Trophoblast cell (in vitro differentiated cells and primary cell): Measurements from ENCODE around the gene ERBB4.

Source experiments
- DNase-seq, 2 donors: peaks; one replicate each; pipeline ENCODE4 v3.0.0-alpha.2; 2016
- H2AFZ ChIP-seq: 2 replicates; pipeline ENCODE4 v1.6.1; 2013; ENCODE audit warnings: low read length, moderate library complexity, mild to moderate bottlenecking; ENCODE audit not compliant: insufficient read depth, poor library complexity
- H2AK5ac ChIP-seq: 2 replicates; pipeline ENCODE4 v1.6.1; 2013; ENCODE audit warnings: mild to moderate bottlenecking, low read length
- H2BK120ac ChIP-seq: 2 replicates; pipeline ENCODE4 v1.6.1; 2013; ENCODE audit warnings: low read length, mild to moderate bottlenecking, moderate library complexity; ENCODE audit not compliant: insufficient read depth, poor library complexity
- H2BK12ac ChIP-seq: 2 replicates; pipeline ENCODE4 v1.6.1; 2013; ENCODE audit warnings: mild to moderate bottlenecking, low read length, moderate library complexity
- H2BK5ac ChIP-seq: 2 replicates; pipeline ENCODE4 v1.6.1; 2013; ENCODE audit warnings: low read length, low read depth, moderate library complexity, mild to moderate bottlenecking; ENCODE audit not compliant: poor library complexity
- H3K14ac ChIP-seq: 2 replicates; pipeline ENCODE4 v1.6.1; 2013; ENCODE audit warnings: mild to moderate bottlenecking, low read length
- H3K18ac ChIP-seq: 2 replicates; pipeline ENCODE4 v1.6.1; 2013; ENCODE audit warnings: mild to moderate bottlenecking, low read length
- H3K23ac ChIP-seq: 2 replicates; pipeline ENCODE4 v1.6.1; 2013; ENCODE audit warnings: low read length
- H3K27ac ChIP-seq: 2 replicates; pipeline ENCODE4 v1.5.1; 2013; ENCODE audit warnings: low read depth, mild to moderate bottlenecking, inconsistent platforms, low read length, moderate library complexity
- H3K27me3 ChIP-seq: 2 replicates; pipeline ENCODE4 v1.6.1; 2013; ENCODE audit warnings: inconsistent platforms, mild to moderate bottlenecking, low read length, moderate library complexity; ENCODE audit not compliant: insufficient read depth
- H3K36me3 ChIP-seq, 2 experiments: 1 replicate in 1 of 2; 2 replicates in 1 of 2; pipeline ENCODE4 v1.6.1; 2013; ENCODE audit warnings: low read length in 2 of 2, mild to moderate bottlenecking in 2 of 2, moderate library complexity in 1 of 2; ENCODE audit not compliant: insufficient read depth in 2 of 2, control insufficient read depth in 1 of 2
- H3K4ac ChIP-seq: 2 replicates; pipeline ENCODE4 v1.6.1; 2013; ENCODE audit warnings: low read depth, mild to moderate bottlenecking, low read length, moderate library complexity
- H3K4me1 ChIP-seq, 2 experiments: 1 replicate in 1 of 2; 2 replicates in 1 of 2; pipeline ENCODE4 v1.6.1; 2013; ENCODE audit warnings: low read length in 2 of 2, mild to moderate bottlenecking in 2 of 2, moderate library complexity in 1 of 2; ENCODE audit not compliant: insufficient read depth in 2 of 2, control insufficient read depth in 1 of 2
- H3K4me2 ChIP-seq: 2 replicates; pipeline ENCODE4 v1.6.1; 2013; ENCODE audit warnings: inconsistent platforms, mild to moderate bottlenecking, low read length, moderate library complexity
- H3K4me3 ChIP-seq: 2 replicates; pipeline ENCODE4 v1.5.1; 2013; ENCODE audit warnings: mild to moderate bottlenecking, low read depth, low read length, inconsistent platforms
- H3K79me1 ChIP-seq: one replicate; pipeline ENCODE4 v1.6.1; 2013; ENCODE audit warnings: low read length
- H3K79me2 ChIP-seq: 2 replicates; pipeline ENCODE4 v1.6.1; 2013; ENCODE audit warnings: low read length, mild to moderate bottlenecking; ENCODE audit not compliant: control insufficient read depth, insufficient read depth, poor library complexity
- H3K9ac ChIP-seq: 2 replicates; pipeline ENCODE4 v1.6.1; 2013; ENCODE audit warnings: mild to moderate bottlenecking, low read length
- H3K9me3 ChIP-seq: 2 replicates; pipeline ENCODE4 v1.6.1; 2013; ENCODE audit warnings: low read depth, mild to moderate bottlenecking, control low read depth, inconsistent platforms, low read length; ENCODE audit not compliant: insufficient read depth
- H4K12ac ChIP-seq: 2 replicates; pipeline ENCODE4 v1.6.1; 2013; ENCODE audit warnings: low read depth, mild to moderate bottlenecking, low read length, moderate library complexity
- H4K8ac ChIP-seq: 2 replicates; pipeline ENCODE4 v1.6.1; 2013; ENCODE audit warnings: low read depth, mild to moderate bottlenecking, low read length, moderate library complexity
- H4K91ac ChIP-seq: one replicate; pipeline ENCODE4 v1.6.1; 2013; ENCODE audit warnings: low read depth, mild to moderate bottlenecking, low read length, moderate library complexity
- WGBS: extraction: QIAGEN DNeasy Blood & Tissue Kit; methylation state at CpG from one replicate; pipeline ENCODE4 v1.1.7; 2013; ENCODE audit warnings: missing lambda C conversion rate; ENCODE audit not compliant: insufficient read length, insufficient coverage; ENCODE audit errors: extremely low coverage; 5-methylcytosine and 5-hydroxymethylcytosine counted together

Gene ERBB4

GRCh38 chr2:211611621-211612020 lies 927.0 kb downstream of the ERBB4 start:
- Histone ChIP-seq H3K4me2 (no peak overlapping the region), H2BK120ac (no peak overlapping the region), H2BK12ac (no peak overlapping the region), H3K14ac (no peak overlapping the region), H3K79me1 (peaks cover 5% of the 10 kb centered on the region), H3K23ac (no peak overlapping the region), H4K12ac (no peak overlapping the region), H3K9me3 (no peaks in the 10 kb centered on the region), H3K36me3 (no peaks in the 10 kb centered on the region), H2AK5ac (no peak overlapping the region), H4K91ac (no peak overlapping the region), H3K4ac (no peak overlapping the region), H3K18ac (no peak overlapping the region), H3K9ac (no peak overlapping the region), H3K4me3 (no peak overlapping the region), H2AFZ (no peak overlapping the region), H3K27me3 (no peaks in the 10 kb centered on the region), H3K27ac (peak overlapping the region; percentile 14), H4K8ac (no peak overlapping the region), H3K79me2 (peaks cover 2% of the 10 kb centered on the region), H3K4me1 (peaks cover 2 to 8% of the 10 kb centered on the region in 2 experiments), H2BK5ac (no peak overlapping the region)
- DNase-seq: no peak
- WGBS: no CpG with 5 or more reads among the region's 2 CpGs

- no peak overlapping the region for H3K4me2 ChIP-seq
- H3K36me3 ChIP-seq: no peaks in the 10 kb centered on the region
- H3K79me2 ChIP-seq: peaks cover 2% of the 10 kb centered on the region
- H3K27me3 ChIP-seq: no peaks in the 10 kb centered on the region
- H3K23ac ChIP-seq: no peak overlapping the region
- H2BK12ac ChIP-seq: peak overlapping the region; percentile 78
- H3K18ac ChIP-seq: no peak overlapping the region
- H2AFZ ChIP-seq: no peak overlapping the region
- H2BK120ac ChIP-seq: peak overlapping the region; percentile 52
- DNase-seq: peak; percentile 28 to 48
- H3K4me3 ChIP-seq: no peak overlapping the region
- H4K8ac ChIP-seq: no peak overlapping the region
- no peak overlapping the region for H3K4ac ChIP-seq
- no peaks in the 10 kb centered on the region for H3K9me3 ChIP-seq
- peak overlapping the region; percentile 67 for H3K27ac ChIP-seq
- peaks cover 2 to 8% of the 10 kb centered on the region in 2 experiments for H3K4me1 ChIP-seq
- H3K14ac ChIP-seq: no peak overlapping the region
- peaks cover 5% of the 10 kb centered on the region for H3K79me1 ChIP-seq
- H2BK5ac ChIP-seq: peak overlapping the region; percentile 32
- H2AK5ac ChIP-seq: no peak overlapping the region
- H4K91ac ChIP-seq: no peak overlapping the region
- H4K12ac ChIP-seq: no peak overlapping the region
- no peak overlapping the region for H3K9ac ChIP-seq
- WGBS: no CpG with 5 or more reads among the region's 6 CpGs
These were observed 927.5 kb downstream of the ERBB4 start for GRCh38 chr2:211611061-211611518.

- H3K14ac ChIP-seq: peak overlapping the region; percentile 84
- no peak overlapping the region for H3K23ac ChIP-seq
- H3K36me3 ChIP-seq: no peaks in the 10 kb centered on the region
- peak overlapping the region; percentile 65 for H4K8ac ChIP-seq
- H3K9me3 ChIP-seq: no peaks in the 10 kb centered on the region
- H2BK5ac ChIP-seq: peak overlapping the region; percentile 97
- no peaks in the 10 kb centered on the region for H3K27me3 ChIP-seq
- no peak overlapping the region for H3K18ac ChIP-seq
- H2BK12ac ChIP-seq: peak overlapping the region; percentile 95
- H4K91ac ChIP-seq: peak overlapping the region; percentile 62
- H2BK120ac ChIP-seq: peak overlapping the region; percentile 86
- H3K4me1 ChIP-seq: peaks cover 2 to 8% of the 10 kb centered on the region in 2 experiments
- peak overlapping the region; percentile 86 for H3K27ac ChIP-seq
- no peak overlapping the region for H2AK5ac ChIP-seq
- DNase-seq: peak in 1 of 2 donors; percentile 3
- H3K4ac ChIP-seq: peak overlapping the region; percentile 36
- H4K12ac ChIP-seq: peak overlapping the region; percentile 70
- H3K4me2 ChIP-seq: peak overlapping the region; percentile 37
- H3K4me3 ChIP-seq: no peak overlapping the region
- no peak overlapping the region for H2AFZ ChIP-seq
- H3K9ac ChIP-seq: no peak overlapping the region
- H3K79me2 ChIP-seq: peaks cover 2% of the 10 kb centered on the region
- peaks cover 5% of the 10 kb centered on the region for H3K79me1 ChIP-seq
These were observed 929.5 kb downstream of the ERBB4 start for GRCh38 chr2:211609127-211609526.

- Histone ChIP-seq H4K12ac (no peak overlapping the region), H3K79me2 (no peaks in the 10 kb centered on the region), H2AK5ac (no peak overlapping the region), H3K79me1 (no peaks in the 10 kb centered on the region), H3K14ac (no peak overlapping the region), H4K91ac (no peak overlapping the region), H3K4ac (no peak overlapping the region), H3K27ac (no peak overlapping the region), H3K4me2 (no peak overlapping the region), H3K4me1 (no peaks in the 10 kb centered on the region), H2BK120ac (no peak overlapping the region), H2AFZ (no peak overlapping the region), H2BK5ac (no peak overlapping the region), H3K9me3 (no peaks in the 10 kb centered on the region), H3K9ac (no peak overlapping the region), H3K4me3 (no peak overlapping the region), H3K23ac (no peak overlapping the region), H4K8ac (no peak overlapping the region), H3K36me3 (no peaks in the 10 kb centered on the region), H2BK12ac (no peak overlapping the region), H3K18ac (no peak overlapping the region), H3K27me3 (no peaks in the 10 kb centered on the region)
- WGBS: no CpG with 5 or more reads among the region's 3 CpGs
- no peak for DNase-seq
These were observed 939.5 kb downstream of the ERBB4 start for GRCh38 chr2:211599146-211599545.
